SKM-1 (cell line): ENCODE data around the gene CLSTN3.

ENCODE experiments used
- DNase-seq: peaks from one replicate; lab custom pipeline; 2025; ENCODE audit not compliant: unreplicated experiment; lab: John Stamatoyannopoulos, UW

CLSTN3 gene

DNA sequence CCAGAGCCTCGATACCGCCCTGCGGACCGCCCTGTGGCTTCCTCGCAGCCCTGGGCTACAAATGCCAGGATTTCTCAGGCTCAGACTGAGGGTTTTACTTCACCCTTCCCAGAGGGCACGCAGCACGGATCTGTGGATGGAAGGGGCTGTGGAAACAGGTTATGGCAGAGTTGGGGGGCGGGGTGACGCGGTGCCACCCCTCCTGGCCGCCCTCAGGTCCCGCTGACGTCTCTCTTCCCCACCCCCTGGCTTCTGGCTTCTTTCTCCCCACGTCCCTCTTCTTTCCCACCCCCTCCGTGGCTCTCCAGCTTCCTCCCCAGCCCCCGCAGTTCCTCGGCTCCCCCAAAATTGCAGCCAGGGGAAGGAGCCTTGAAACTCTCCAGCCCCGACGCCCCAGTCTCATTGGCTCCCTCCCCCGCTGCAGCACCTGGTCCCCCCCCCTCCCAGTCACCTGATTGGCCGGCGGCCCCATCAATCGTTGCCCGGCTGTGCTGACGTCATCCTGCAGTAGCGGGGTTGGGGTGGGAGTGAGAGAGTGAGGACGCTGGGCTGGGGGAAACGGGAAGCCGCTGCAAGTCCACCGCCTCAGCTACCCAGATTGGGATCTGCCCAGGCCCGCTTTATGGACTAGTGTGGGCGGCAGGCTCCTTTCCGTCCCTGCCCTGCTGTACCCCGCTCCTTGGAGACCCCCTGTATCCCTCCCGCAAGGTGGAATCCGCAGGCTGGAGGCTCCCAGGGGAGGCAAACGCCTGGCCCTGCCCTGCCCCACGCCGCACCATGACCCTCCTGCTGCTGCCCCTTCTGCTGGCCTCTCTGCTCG, at the start of gene CLSTN3:
Gene CLSTN3 (plus strand): TSS at position 500 of the 820 bp plus-strand sequence. CDS start 278 bp downstream, at position 778.
- DNase-seq: no peak

- DNase-seq: no peak
Measured at GRCh38 chr12:7081037-7081436, 49.1 kb upstream of the CLSTN3 start.

GRCh38 chr12:7083125-7083524, 47.0 kb upstream of the CLSTN3 start:
- no peak for DNase-seq

- DNase-seq: no peak
Measured at GRCh38 chr12:7089196-7089871, 40.8 kb upstream of the CLSTN3 start.

GRCh38 chr12:7090222-7090998, 39.8 kb upstream of the CLSTN3 start:
- DNase-seq: no peak

GRCh38 chr12:7091171-7091570, 39.0 kb upstream of the CLSTN3 start:
- no peak for DNase-seq

DNA sequence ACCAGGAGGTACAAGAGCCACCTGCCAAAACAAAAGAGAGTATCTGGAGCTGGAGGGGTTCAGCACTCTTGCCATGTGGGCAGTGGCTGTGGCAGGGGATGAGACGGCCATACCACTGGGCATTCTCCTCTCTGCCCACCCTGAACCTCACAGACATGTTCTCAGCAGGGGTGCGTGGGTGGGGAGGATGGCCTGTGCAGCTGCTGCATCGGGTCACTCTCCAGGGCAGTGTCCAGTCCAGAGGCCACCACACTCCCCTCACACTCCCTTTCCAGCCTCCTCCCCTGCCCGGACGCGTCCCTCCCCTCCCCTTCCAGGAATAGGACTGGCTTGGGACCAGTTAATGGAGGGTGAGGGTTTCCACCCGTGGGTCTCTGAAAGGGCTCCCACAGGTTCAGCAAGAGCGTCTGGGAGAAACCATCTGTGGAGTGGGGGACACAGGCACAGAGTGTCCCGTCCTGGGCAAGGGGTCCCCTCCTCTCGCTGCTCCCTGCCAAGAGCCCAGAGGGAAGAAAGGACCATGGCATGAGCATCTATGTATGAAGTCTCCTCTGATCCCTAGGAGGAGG, 38.4 kb upstream of the CLSTN3 start:
- DNase-seq: no peak

GRCh38 chr12:7092229-7092985, 37.8 kb upstream of the CLSTN3 start, which contains the start of gene C1R:
C1R (minus strand) TSS chr12:7092445; CDS start chr12:7092388, 57 bp downstream.
- no peak for DNase-seq

- DNase-seq: no peak
Measured at GRCh38 chr12:7092986-7093460, 37.1 kb upstream of the CLSTN3 start.

DNA sequence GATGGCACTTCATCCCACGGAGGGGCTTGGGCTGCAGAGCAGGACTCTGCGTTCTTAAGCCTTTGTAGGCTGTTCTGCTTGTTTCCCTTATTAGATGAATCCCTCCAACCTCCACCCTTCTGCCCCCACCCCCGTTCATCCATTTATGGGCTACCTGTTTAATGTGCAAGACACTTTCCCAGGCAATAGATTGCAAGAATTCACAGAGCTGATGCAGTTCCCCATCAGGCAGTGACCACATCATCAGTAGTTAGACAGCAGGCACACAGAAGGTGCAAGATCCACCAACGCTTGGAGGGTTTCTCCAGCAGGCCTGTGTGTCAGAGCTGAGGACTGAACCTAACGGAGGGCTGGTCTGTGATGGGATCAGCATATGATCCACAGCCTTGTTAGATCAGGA, 36.7 kb upstream of the CLSTN3 start:
- no peak for DNase-seq

- no peak for DNase-seq
Measured at GRCh38 chr12:7093892-7094291, 36.3 kb upstream of the CLSTN3 start.

DNA sequence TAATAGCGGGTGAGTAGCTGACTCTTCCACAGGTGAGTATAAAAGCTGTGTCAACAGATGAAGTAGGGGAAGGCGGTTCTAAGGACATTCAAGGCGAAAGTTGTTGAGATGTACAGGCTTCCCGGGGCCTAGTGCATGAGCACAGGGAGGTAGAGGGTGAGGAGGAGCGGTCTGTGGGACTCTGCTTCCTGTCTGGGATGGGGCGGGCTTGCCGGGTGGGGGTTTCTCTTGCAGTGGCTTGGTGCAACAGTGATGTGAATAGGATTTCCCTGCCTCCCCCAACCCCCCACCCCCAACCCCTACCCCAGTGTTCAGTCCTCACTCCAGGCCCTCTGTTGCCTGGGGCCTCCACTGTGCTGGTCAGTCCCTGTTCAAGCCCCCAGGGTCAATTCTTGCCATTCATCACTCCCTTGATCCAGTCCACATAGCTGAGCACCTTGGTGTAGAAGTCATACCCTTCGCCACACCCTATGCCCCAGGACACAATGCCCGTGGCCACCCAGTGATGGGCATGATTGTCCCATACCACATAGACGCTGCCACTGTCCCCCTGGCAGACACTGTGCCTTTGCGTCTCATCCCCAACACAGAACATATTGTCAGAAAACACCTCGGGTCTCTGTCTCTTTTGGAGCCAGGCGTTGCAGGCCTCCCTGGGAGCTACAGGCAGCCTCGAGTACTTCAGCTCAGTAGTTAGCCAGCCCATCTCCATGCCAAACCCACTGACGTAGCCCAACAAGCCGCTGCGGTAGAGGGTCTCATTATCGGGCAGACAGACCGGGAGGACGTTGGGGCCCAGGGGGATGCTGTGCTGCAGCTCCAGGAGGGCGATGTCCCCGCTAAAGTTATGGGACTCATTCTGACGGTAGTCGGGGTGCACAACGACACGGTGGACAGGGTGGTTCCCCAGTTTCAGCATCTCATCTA, 33.9 kb upstream of the CLSTN3 start:
- DNase-seq: no peak

DNA sequence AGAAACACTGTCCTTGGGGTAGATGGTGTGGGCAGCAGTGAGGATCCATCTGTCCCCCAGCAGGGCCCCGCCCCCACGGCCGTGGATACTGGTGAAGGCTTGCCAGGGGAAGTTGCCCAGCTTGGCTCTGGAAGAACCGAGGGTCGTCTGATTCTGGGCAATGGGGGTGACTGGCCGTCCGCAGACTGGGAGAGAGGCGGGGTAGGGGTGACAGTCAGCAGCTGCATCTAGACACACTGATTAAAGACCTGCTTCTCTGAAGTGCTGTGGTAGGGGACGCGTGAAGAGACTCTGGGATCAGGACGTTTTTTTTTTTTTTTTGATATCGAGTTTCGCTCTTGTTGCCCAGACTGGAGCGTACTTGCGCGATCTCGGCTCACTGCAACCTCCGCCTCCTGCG, 33.2 kb upstream of the CLSTN3 start:
- no peak for DNase-seq

DNA sequence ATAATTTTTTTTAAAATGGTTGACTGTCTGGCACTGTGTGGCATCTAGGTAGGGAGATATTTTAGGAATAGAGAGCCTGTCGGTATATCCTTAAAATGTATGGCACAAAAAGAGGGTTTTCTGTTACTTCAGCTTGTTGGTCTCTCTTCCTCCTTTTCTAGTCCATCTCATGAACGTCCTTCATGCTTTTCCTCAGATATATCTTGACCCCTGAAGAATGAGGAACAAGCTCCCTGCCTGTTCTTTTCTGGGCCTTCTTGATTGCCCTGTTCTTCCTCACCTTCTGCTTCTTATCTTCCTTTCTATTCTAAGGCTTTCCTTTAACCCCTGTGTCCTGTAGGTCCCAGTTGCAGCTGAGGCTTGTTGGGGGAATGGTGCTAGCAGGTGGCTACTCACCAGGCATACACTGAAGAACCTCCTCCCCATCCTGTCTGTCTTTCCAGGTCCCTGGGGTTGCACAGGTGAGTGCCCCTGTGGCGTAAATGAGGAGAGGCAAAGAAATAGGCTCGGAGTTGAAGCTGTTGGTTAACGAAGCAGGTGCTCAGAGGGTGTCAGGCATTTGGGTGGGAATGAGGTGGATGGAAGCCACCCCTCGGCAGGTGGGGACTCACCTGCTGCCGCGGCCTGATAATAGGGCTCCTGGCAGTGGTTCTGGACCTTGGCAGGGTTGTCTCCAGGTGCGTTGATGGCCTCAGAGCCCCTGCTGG, 30.7 kb upstream of the CLSTN3 start:
- DNase-seq: no peak

- DNase-seq: no peak
Measured at GRCh38 chr12:7100239-7100638, 29.9 kb upstream of the CLSTN3 start.

DNA sequence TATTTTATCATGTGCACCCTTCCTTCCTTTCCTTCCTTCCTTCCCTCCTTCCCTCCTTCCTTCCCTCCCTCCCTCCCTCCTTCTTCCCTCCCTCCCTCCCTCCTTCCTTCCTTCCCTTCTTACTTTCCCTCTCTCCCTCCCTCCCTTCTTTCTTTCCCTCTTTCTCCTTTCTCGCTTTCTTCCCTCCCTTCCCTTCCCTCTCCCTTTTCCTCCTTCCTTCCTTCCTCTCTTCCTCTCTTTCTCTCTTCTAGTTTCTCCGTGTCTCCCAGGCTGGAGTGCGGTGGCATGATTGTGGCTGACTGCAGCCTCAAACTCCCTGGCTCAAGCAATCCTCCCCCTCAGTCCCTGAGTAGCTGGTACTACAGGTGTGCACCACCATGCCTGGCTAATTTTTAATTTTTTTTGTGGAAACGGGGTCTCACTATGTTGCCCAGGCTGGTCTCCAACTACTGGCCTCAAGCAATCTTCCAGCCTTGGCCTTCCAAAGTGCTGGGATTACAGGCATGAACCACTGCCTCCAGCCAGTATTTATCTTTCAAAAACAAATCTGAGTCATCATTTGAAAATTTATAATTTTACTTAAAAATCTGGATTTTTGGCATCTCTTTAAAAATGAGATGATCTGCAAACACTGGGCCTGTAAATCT, 29.0 kb upstream of the CLSTN3 start:
- DNase-seq: no peak

GRCh38 chr12:7101694-7102131, 28.5 kb upstream of the CLSTN3 start:
- DNase-seq: no peak

- DNase-seq: no peak
Measured at GRCh38 chr12:7102582-7102981, 27.6 kb upstream of the CLSTN3 start.
